Neural cell (in vitro differentiated cells): ENCODE data around the gene ABCA6. TPM values are rescaled to one million over a fixed set of nuclear protein-coding genes. Genes with fewer than 3 reads are reported as not detected.

ENCODE experiments used
- H2AFZ ChIP-seq: fragments of 200-600, 300-800 bp; sonication (generic), shearing (Covaris generic); 2 replicates; pipeline ENCODE4 v1.6.0; 2014; ENCODE audit warnings: low read depth, mild to moderate bottlenecking, antibody characterized with exemption, low read length, moderate library complexity
- H3F3A ChIP-seq: fragments of 200-600 bp; shearing (Covaris generic); 2 replicates; pipeline ENCODE4 v1.6.1; 2016; ENCODE audit warnings: mild to moderate bottlenecking, moderate library complexity, mixed read lengths, antibody characterized with exemption, low read length; ENCODE audit not compliant: insufficient read depth, poor library complexity, severe bottlenecking
- H3K27ac ChIP-seq: fragments of 200-600, 300-800 bp; sonication (generic), shearing (Covaris generic); 2 replicates; pipeline ENCODE4 v1.5.1; 2014; ENCODE audit warnings: mild to moderate bottlenecking, low read length, moderate library complexity
- H3K27me3 ChIP-seq: fragments of 300-800, 200-600 bp; sonication (generic), shearing (Covaris generic); 2 replicates; pipeline ENCODE4 v1.6.0; 2014; ENCODE audit warnings: mild to moderate bottlenecking, low read depth, low read length, moderate library complexity; ENCODE audit not compliant: insufficient read depth
- H3K36me3 ChIP-seq: fragments of 300-800, 200-600 bp; sonication (generic), shearing (Covaris generic); 2 replicates; pipeline ENCODE4 v1.5.1; 2014; ENCODE audit warnings: mild to moderate bottlenecking, antibody characterized with exemption, low read length, moderate library complexity; ENCODE audit not compliant: insufficient read depth
- H3K4me2 ChIP-seq: fragments of 300-800, 200-600 bp; sonication (generic), shearing (Covaris generic); 2 replicates; pipeline ENCODE4 v1.6.0; 2014; ENCODE audit warnings: mild to moderate bottlenecking, low read length
- H3K4me3 ChIP-seq: fragments of 300-800, 200-600 bp; sonication (generic), shearing (Covaris generic); 2 replicates; pipeline ENCODE4 v1.5.1; 2014; ENCODE audit warnings: mild to moderate bottlenecking, low read length, moderate library complexity
- H3K79me2 ChIP-seq: fragments of 200-600 bp; shearing (Covaris generic); replicated peaks from 2 replicates; pipeline ENCODE4 v1.6.0; 2014; ENCODE audit warnings: mild to moderate bottlenecking, low read length, moderate library complexity; ENCODE audit not compliant: insufficient read depth
- H3K9ac ChIP-seq: fragments of 300-800, 200-600 bp; sonication (generic), shearing (Covaris generic); 2 replicates; pipeline ENCODE4 v1.6.1; 2016; ENCODE audit warnings: mild to moderate bottlenecking, low read length, mixed read lengths
- H3K9me2 ChIP-seq: fragments of 200-600 bp; shearing (Covaris generic); 2 replicates; pipeline ENCODE4 v1.6.1; 2016; ENCODE audit warnings: mild to moderate bottlenecking, low read length, mixed read lengths; ENCODE audit not compliant: insufficient read depth
- H3K9me3 ChIP-seq: fragments of 200-600, 300-800 bp; sonication (generic), shearing (Covaris generic); 2 replicates; pipeline ENCODE4 v1.6.1; 2016; ENCODE audit warnings: mild to moderate bottlenecking, mixed run types, low read length, moderate library complexity, mixed read lengths
- H4K20me1 ChIP-seq: fragments of 200-600 bp; shearing (Covaris generic); 2 replicates; pipeline ENCODE4 v1.6.1; 2016; ENCODE audit warnings: mild to moderate bottlenecking, mixed run types; ENCODE audit not compliant: insufficient read depth
- EP300 ChIP-seq: fragments of 450-650 bp; conservative IDR thresholded peaks from 2 replicates; pipeline ENCODE4 v1.6.1; 2014; ENCODE audit warnings: antibody characterized with exemption, mild to moderate bottlenecking, moderate library complexity; ENCODE audit not compliant: poor library complexity, severe bottlenecking
- EZH2 ChIP-seq: fragments of 200-600, 300-800 bp; shearing (Covaris generic), sonication (generic); IDR thresholded peaks from 2 replicates; pipeline ENCODE4 v1.6.1; 2014; ENCODE audit warnings: antibody characterized with exemption, low read length, borderline replicate concordance, mild to moderate bottlenecking; ENCODE audit not compliant: insufficient read depth, poor library complexity, severe bottlenecking
- MXI1 ChIP-seq: fragments of 450-650 bp; conservative IDR thresholded peaks from 2 replicates; pipeline ENCODE4 v1.6.1; 2014; ENCODE audit warnings: antibody characterized with exemption, mild to moderate bottlenecking; ENCODE audit not compliant: poor library complexity, severe bottlenecking
- POLR2AphosphoS5 ChIP-seq: IDR thresholded peaks from 2 replicates; pipeline ENCODE4 v1.6.1; 2012
- RAD21 ChIP-seq: fragments of 450-650 bp; conservative IDR thresholded peaks from 2 replicates; pipeline ENCODE4 v1.6.1; 2014; ENCODE audit warnings: antibody characterized with exemption, mild to moderate bottlenecking, moderate library complexity
- SMC3 ChIP-seq: fragments of 450-650 bp; conservative IDR thresholded peaks from 2 replicates; pipeline ENCODE4 v1.6.1; 2014; ENCODE audit warnings: antibody characterized with exemption, mild to moderate bottlenecking, moderate library complexity; ENCODE audit not compliant: poor library complexity
- TAF1 ChIP-seq: IDR thresholded peaks from 2 replicates; pipeline ENCODE4 v1.6.1; 2012; ENCODE audit warnings: low read depth
- polyA plus RNA-seq: library from polyadenylated mRNA; depleted of rRNA; stranded (reverse); fragments of >200 nt; gene quantifications from 2 replicates; pipeline ENCODE4 v1.2.3, GENCODE V29; 2014
- TF ChIP-seq, protein P1 (sequence below): IDR thresholded peaks from 2 replicates; pipeline ENCODE4 v1.6.1; 2012; ENCODE audit warnings: borderline replicate concordance
- TF ChIP-seq, protein P2 (sequence below): fragments of 450-650 bp; IDR thresholded peaks from 2 replicates; pipeline ENCODE4 v1.5.1; 2014; ENCODE audit warnings: antibody characterized with exemption, mild to moderate bottlenecking, moderate library complexity; ENCODE audit not compliant: poor library complexity, severe bottlenecking

The ABCA6 gene
- polyA plus RNA-seq, 1 donor from 2014 or later = 1.6 TPM

DNA sequence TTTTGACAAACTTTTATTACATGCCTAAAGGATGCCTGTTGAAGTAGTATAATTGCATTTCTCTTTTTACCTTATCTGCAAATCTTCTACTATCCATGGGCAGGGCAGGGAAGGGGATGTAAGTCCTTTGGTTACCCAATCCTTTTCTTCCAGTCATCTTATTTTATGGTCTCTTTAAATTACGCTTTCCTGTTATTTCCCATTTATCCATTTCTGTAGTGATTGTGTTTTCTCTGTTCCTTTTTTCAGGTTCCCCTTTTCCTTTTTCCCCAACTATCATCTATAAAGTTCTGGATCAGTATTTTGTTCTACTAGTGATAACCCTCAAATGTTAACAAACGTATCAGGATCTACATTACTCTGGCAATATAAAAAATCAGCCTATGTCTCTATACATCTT is 77.7 kb downstream of the ABCA6 start:
- H3K9me2 ChIP-seq = no peaks in the 10 kb centered on the region
- no peak overlapping the region for H3K9ac ChIP-seq
- no peak overlapping the region for H3K4me3 ChIP-seq
- no peaks in the 10 kb centered on the region for H3K27me3 ChIP-seq
- no peaks in the 10 kb centered on the region for H3K79me2 ChIP-seq
- no peaks in the 10 kb centered on the region for H3K36me3 ChIP-seq
- no peak overlapping the region for H2AFZ ChIP-seq
- no peak overlapping the region for H3K4me2 ChIP-seq
- TF ChIP-seq, protein P1, sequence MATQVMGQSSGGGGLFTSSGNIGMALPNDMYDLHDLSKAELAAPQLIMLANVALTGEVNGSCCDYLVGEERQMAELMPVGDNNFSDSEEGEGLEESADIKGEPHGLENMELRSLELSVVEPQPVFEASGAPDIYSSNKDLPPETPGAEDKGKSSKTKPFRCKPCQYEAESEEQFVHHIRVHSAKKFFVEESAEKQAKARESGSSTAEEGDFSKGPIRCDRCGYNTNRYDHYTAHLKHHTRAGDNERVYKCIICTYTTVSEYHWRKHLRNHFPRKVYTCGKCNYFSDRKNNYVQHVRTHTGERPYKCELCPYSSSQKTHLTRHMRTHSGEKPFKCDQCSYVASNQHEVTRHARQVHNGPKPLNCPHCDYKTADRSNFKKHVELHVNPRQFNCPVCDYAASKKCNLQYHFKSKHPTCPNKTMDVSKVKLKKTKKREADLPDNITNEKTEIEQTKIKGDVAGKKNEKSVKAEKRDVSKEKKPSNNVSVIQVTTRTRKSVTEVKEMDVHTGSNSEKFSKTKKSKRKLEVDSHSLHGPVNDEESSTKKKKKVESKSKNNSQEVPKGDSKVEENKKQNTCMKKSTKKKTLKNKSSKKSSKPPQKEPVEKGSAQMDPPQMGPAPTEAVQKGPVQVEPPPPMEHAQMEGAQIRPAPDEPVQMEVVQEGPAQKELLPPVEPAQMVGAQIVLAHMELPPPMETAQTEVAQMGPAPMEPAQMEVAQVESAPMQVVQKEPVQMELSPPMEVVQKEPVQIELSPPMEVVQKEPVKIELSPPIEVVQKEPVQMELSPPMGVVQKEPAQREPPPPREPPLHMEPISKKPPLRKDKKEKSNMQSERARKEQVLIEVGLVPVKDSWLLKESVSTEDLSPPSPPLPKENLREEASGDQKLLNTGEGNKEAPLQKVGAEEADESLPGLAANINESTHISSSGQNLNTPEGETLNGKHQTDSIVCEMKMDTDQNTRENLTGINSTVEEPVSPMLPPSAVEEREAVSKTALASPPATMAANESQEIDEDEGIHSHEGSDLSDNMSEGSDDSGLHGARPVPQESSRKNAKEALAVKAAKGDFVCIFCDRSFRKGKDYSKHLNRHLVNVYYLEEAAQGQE = no peak
- TF ChIP-seq TAF1 (no peak), EZH2 (no peak)
- no peaks in the 10 kb centered on the region for H3K9me3 ChIP-seq
- no peaks in the 10 kb centered on the region for H4K20me1 ChIP-seq
- no peak overlapping the region for H3K27ac ChIP-seq
- H3F3A ChIP-seq = no peaks in the 10 kb centered on the region

DNA sequence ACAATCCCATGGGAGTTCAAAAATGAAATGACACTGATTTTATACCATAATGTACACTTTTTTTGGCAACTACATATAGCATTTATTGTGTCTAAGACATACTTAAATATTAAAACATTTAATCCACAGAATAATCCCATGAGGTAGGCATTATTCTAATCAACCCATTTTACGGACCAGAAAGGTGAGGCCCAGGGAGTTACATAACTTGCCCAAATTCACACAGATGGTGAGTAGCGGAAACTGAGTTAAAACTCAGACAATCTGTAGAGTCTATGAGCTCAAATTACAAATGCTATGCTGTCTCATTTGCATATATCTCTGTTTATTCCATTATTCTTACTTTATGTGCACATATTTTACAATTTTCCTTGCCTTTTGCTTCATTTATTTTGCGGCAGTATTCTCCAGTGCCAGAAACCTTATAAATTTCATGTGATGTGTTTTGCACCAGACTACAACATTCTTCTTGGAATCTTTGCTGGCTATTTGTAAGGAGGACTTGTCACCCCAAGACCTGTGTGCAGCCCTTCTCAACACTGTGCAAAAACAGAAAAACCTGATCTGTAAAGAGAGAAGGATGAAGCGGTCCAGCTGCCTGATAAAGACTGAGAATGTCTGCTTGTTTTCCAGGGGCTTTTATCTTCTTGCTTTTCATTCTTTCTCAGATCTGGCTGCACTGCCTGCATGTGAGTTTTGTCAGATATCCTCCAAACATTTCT is 78.7 kb downstream of the ABCA6 start:
- no peak for TF ChIP-seq EZH2
- H4K20me1 ChIP-seq = no peaks in the 10 kb centered on the region
- H3K27me3 ChIP-seq = no peaks in the 10 kb centered on the region
- no peak overlapping the region for H3K27ac ChIP-seq
- no peak overlapping the region for H3K9ac ChIP-seq
- H3F3A ChIP-seq = no peaks in the 10 kb centered on the region
- H3K36me3 ChIP-seq = no peaks in the 10 kb centered on the region
- no peaks in the 10 kb centered on the region for H3K9me2 ChIP-seq
- H3K9me3 ChIP-seq = no peaks in the 10 kb centered on the region
- H2AFZ ChIP-seq = no peak overlapping the region
- H3K79me2 ChIP-seq = no peaks in the 10 kb centered on the region
- no peak overlapping the region for H3K4me3 ChIP-seq
- H3K4me2 ChIP-seq = no peak overlapping the region

DNA sequence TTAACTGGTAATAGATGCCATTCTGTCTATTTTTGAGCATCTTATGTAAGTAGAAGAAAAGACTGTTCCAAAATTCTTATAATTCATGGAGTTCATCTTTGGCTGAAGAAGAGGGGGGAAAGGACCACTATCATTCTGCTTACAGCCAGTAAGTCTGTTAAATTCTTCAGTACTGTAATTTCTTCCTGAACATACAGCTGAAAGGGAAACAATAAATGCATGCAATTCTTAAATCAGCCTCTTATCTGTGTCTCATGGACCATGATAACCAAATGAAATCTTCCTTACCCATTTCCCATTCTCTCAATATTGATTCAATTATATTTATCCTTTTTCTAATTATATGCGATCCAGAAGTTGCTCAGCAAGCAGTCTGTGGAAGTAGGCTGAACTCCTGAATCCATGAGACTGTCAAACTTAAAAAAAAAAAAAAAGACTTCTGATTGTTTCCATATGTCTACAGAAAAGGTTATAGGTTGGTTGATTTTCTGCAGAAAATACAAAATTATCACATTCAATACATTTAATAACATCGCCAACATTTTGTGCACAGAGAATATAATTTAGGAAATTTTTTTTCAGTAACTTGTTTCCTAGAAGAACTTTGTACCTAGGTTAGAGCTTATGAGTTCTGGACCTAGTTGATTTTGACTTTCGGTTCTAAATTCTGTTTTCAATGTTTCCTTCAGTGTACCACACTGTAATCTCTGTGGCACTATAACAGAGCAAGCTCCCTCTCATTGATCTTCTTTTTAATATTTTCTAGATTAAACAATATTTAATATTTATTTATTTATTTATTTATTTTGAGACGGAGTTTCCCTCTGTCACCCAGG is 79.8 kb downstream of the ABCA6 start:
- Histone ChIP-seq H3K79me2 (no peaks in the 10 kb centered on the region), H3K4me2 (no peak overlapping the region), H3K27me3 (no peaks in the 10 kb centered on the region), H3K36me3 (no peaks in the 10 kb centered on the region), H3K9me3 (no peaks in the 10 kb centered on the region), H3K9me2 (no peaks in the 10 kb centered on the region), H2AFZ (no peak overlapping the region), H3F3A (no peaks in the 10 kb centered on the region), H4K20me1 (no peaks in the 10 kb centered on the region), H3K4me3 (no peak overlapping the region), H3K27ac (no peak overlapping the region), H3K9ac (no peak overlapping the region)
- TF ChIP-seq, protein P1 = no peak
- TF ChIP-seq EZH2 = no peak
- TF ChIP-seq POLR2AphosphoS5 = no peak
- TF ChIP-seq, protein P2, sequence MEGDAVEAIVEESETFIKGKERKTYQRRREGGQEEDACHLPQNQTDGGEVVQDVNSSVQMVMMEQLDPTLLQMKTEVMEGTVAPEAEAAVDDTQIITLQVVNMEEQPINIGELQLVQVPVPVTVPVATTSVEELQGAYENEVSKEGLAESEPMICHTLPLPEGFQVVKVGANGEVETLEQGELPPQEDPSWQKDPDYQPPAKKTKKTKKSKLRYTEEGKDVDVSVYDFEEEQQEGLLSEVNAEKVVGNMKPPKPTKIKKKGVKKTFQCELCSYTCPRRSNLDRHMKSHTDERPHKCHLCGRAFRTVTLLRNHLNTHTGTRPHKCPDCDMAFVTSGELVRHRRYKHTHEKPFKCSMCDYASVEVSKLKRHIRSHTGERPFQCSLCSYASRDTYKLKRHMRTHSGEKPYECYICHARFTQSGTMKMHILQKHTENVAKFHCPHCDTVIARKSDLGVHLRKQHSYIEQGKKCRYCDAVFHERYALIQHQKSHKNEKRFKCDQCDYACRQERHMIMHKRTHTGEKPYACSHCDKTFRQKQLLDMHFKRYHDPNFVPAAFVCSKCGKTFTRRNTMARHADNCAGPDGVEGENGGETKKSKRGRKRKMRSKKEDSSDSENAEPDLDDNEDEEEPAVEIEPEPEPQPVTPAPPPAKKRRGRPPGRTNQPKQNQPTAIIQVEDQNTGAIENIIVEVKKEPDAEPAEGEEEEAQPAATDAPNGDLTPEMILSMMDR = no peak
- no peak for TF ChIP-seq EP300
- TF ChIP-seq SMC3 = no peak
- no peak for TF ChIP-seq MXI1
- TF ChIP-seq TAF1 = no peak
- TF ChIP-seq RAD21 = no peak
